ENCODE measurements around the gene C10orf62. TPM values are rescaled to one million over a fixed set of nuclear protein-coding genes. Genes with fewer than 3 reads are reported as not detected.

Gene C10orf62
- polyA plus RNA-seq, 1 donor (not counting 4 experiments of a cell fraction or from before 2014, with no cell fraction given) = not detected

DNA sequence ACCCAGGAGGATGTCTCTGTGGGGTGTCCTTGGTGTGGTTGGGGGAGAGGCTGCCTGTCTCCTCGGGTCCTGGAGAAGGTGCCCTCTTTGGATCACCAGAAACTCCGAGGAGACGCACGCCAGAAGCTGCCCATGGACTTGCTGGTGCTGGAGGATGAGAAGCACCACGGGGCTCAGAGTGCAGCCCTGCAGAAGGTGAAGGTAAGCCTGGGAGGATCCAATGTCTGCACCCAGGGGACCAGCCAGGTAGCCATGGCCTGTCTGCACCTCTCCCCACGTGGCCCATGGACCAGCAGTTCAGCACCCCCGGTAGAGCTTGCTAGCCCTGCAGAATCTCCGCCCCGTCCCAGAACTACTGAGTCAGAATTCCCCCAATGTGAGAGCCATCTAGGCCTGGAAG is 11.8 kb upstream of the C10orf62 start:
- no peak for TF ChIP-seq EZH2 (IDR thresholded peaks at IDR 0.05; ENCODE audit: low read length)
- TF ChIP-seq, protein P1, sequence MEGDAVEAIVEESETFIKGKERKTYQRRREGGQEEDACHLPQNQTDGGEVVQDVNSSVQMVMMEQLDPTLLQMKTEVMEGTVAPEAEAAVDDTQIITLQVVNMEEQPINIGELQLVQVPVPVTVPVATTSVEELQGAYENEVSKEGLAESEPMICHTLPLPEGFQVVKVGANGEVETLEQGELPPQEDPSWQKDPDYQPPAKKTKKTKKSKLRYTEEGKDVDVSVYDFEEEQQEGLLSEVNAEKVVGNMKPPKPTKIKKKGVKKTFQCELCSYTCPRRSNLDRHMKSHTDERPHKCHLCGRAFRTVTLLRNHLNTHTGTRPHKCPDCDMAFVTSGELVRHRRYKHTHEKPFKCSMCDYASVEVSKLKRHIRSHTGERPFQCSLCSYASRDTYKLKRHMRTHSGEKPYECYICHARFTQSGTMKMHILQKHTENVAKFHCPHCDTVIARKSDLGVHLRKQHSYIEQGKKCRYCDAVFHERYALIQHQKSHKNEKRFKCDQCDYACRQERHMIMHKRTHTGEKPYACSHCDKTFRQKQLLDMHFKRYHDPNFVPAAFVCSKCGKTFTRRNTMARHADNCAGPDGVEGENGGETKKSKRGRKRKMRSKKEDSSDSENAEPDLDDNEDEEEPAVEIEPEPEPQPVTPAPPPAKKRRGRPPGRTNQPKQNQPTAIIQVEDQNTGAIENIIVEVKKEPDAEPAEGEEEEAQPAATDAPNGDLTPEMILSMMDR (optimal IDR thresholded peaks at IDR 0.05 in 1 of 3, IDR thresholded peaks at IDR 0.05 in 1 of 3, conservative IDR thresholded peaks at IDR 0.05 in 1 of 3; ENCODE audit: extremely low read depth in 1 of 3, insufficient read depth in 2 of 3, low read length in 3 of 3) = no peak
- FAIRE-seq (no peak), DNase-seq (ENCODE audit: low read depth, low spot score) (no peak)
- no peak overlapping the region for H3K4me3 ChIP-seq (ENCODE audit: control insufficient read depth in 2 of 3, extremely low read depth in 1 of 3, insufficient read depth in 2 of 3, low read depth in 1 of 3, low read length in 3 of 3)
- H3K9me1 ChIP-seq (ENCODE audit: control insufficient read depth, extremely low read depth, insufficient read depth, low read length) = no peaks in the 10 kb centered on the region
- H3K79me2 ChIP-seq (ENCODE audit: control insufficient read depth, insufficient read depth, low read length) = no peaks in the 10 kb centered on the region
- no peaks in the 10 kb centered on the region for H3K9me3 ChIP-seq (ENCODE audit: control insufficient read depth, low read depth, low read length)
- no peak overlapping the region for H2AFZ ChIP-seq (ENCODE audit: control insufficient read depth, low read length)
- no peak overlapping the region for H3K9ac ChIP-seq (ENCODE audit: control insufficient read depth, extremely low read depth, insufficient read depth, low read length)
- H3K27ac ChIP-seq (ENCODE audit: control insufficient read depth, insufficient read depth, low read length) = no peak overlapping the region
- H3K36me3 ChIP-seq (ENCODE audit: control insufficient read depth in 2 of 2, extremely low read depth in 1 of 2, insufficient read depth in 2 of 2, low read length in 2 of 2) = no peaks in the 10 kb centered on the region
- H3K4me2 ChIP-seq (ENCODE audit: control insufficient read depth, extremely low read depth, insufficient read depth, low read depth, low read length) = no peak overlapping the region
- H3K4me1 ChIP-seq (ENCODE audit: control insufficient read depth, extremely low read depth, insufficient read depth, low read length) = peaks cover 24% of the 10 kb centered on the region
- H3K27me3 ChIP-seq (ENCODE audit: control insufficient read depth, extremely low read depth, insufficient read depth, low read length) = no peaks in the 10 kb centered on the region
- no peaks in the 10 kb centered on the region for H4K20me1 ChIP-seq (ENCODE audit: control insufficient read depth, extremely low read depth, insufficient read depth, low read length)
- dilution Hi-C loops (cut with MboI; ENCODE audit: extremely low pct_ligation_motif_present, low sequenced_read_pairs) = no loop called here

DNA sequence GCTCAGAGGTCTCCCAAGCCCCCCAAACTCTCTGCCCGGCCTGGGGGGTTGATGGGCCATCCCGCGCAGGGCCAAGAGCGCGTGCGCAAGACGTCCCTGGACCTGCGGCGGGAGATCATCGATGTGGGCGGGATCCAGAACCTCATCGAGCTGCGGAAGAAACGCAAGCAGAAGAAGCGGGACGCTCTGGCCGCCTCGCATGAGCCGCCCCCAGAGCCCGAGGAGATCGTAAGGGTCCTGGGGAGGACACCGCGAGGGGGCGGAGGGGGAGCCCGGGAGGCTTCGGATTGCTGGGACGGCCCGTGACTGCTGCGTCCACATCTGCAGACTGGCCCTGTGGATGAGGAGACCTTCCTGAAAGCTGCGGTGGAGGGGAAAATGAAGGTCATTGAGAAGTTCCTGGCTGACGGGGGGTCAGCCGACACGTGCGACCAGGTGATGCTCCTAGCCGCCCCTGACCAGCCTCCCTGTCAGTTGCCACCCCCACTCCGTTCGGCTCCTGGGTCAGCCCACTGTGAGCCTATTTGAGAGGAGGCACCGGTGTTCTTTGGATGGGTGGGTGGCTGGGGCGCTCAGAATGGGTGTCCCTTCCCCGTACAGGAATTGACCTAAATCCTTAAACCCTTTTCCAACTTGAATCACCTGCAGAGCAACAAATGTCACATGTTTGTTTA is 11.2 kb upstream of the C10orf62 start:
- H2AFZ ChIP-seq (ENCODE audit: control insufficient read depth, low read length) = no peak overlapping the region
- FAIRE-seq = no peak
- H3K9me1 ChIP-seq (ENCODE audit: control insufficient read depth, extremely low read depth, insufficient read depth, low read length) = no peaks in the 10 kb centered on the region
- no peak overlapping the region for H3K4me3 ChIP-seq (ENCODE audit: control insufficient read depth in 2 of 3, extremely low read depth in 1 of 3, insufficient read depth in 2 of 3, low read depth in 1 of 3, low read length in 3 of 3)
- H3K27ac ChIP-seq (ENCODE audit: control insufficient read depth, insufficient read depth, low read length) = no peak overlapping the region
- TF ChIP-seq, protein P1 (optimal IDR thresholded peaks at IDR 0.05 in 1 of 3, IDR thresholded peaks at IDR 0.05 in 1 of 3, conservative IDR thresholded peaks at IDR 0.05 in 1 of 3; ENCODE audit: extremely low read depth in 1 of 3, insufficient read depth in 2 of 3, low read length in 3 of 3) = no peak
- TF ChIP-seq EZH2 (IDR thresholded peaks at IDR 0.05; ENCODE audit: low read length) = no peak
- H3K4me2 ChIP-seq (ENCODE audit: control insufficient read depth, extremely low read depth, insufficient read depth, low read depth, low read length) = no peak overlapping the region
- H3K79me2 ChIP-seq (ENCODE audit: control insufficient read depth, insufficient read depth, low read length) = no peaks in the 10 kb centered on the region
- no peaks in the 10 kb centered on the region for H3K27me3 ChIP-seq (ENCODE audit: control insufficient read depth, extremely low read depth, insufficient read depth, low read length)
- H3K9me3 ChIP-seq (ENCODE audit: control insufficient read depth, low read depth, low read length) = no peaks in the 10 kb centered on the region
- no peak for DNase-seq (ENCODE audit: low read depth, low spot score)
- peaks cover 18% of the 10 kb centered on the region for H3K4me1 ChIP-seq (ENCODE audit: control insufficient read depth, extremely low read depth, insufficient read depth, low read length)
- no peaks in the 10 kb centered on the region for H4K20me1 ChIP-seq (ENCODE audit: control insufficient read depth, extremely low read depth, insufficient read depth, low read length)
- H3K9ac ChIP-seq (ENCODE audit: control insufficient read depth, extremely low read depth, insufficient read depth, low read length) = no peak overlapping the region
- dilution Hi-C loops (cut with MboI; ENCODE audit: extremely low pct_ligation_motif_present, low sequenced_read_pairs) = no loop called here
- H3K36me3 ChIP-seq (ENCODE audit: control insufficient read depth in 2 of 2, extremely low read depth in 1 of 2, insufficient read depth in 2 of 2, low read length in 2 of 2) = no peaks in the 10 kb centered on the region

Data from keratinocyte (primary cell).